Stimulated activated CD8-positive, alpha-beta memory T cell treated with anti-CD3 and anti-CD28 coated beads, Interleukin-12 subunit alpha, Interleukin-12 subunit beta, amount 100 ng/mL, for 24 hours (primary cell): ENCODE data around the gene PPP2R5D.
A peak's percentile ranks its signal among the peaks of the same experiment; 100 is the strongest.
"Not testable (repeated sequence)": the region's sequence is repeated elsewhere in the genome, so short reads cannot be mapped to it uniquely, and the experiment has no call there.

Experiments
- DNase-seq: peaks from one replicate; pipeline ENCODE4 v3.0.0-alpha.2; 2020; ENCODE audit errors: extremely low read depth

Gene PPP2R5D

GRCh38 chr6:43026365-43026764, 42.0 kb downstream of the PPP2R5D start:
- DNase-seq = no peak

GRCh38 chr6:43029120-43029519, 44.8 kb downstream of the PPP2R5D start:
- no peak for DNase-seq

- DNase-seq = no peak
These were observed 48.0 kb downstream of the PPP2R5D start for GRCh38 chr6:43032326-43032725.

GRCh38 chr6:43033496-43034189, 49.3 kb downstream of the PPP2R5D start:
- no peak for DNase-seq

GRCh38 chr6:43034190-43034525, 49.8 kb downstream of the PPP2R5D start:
- no peak for DNase-seq

- DNase-seq = no peak
These were observed 51.3 kb downstream of the PPP2R5D start for GRCh38 chr6:43035495-43036194.

- DNase-seq = no peak
These were observed 52.3 kb downstream of the PPP2R5D start for GRCh38 chr6:43036712-43037111.

GRCh38 chr6:43037197-43037596, 52.8 kb downstream of the PPP2R5D start:
- DNase-seq = no peak

- no peak for DNase-seq
These were observed 53.3 kb downstream of the PPP2R5D start for GRCh38 chr6:43037706-43038105.

- no peak for DNase-seq
These were observed 54.4 kb downstream of the PPP2R5D start for GRCh38 chr6:43038727-43039126.

- DNase-seq = no peak
These were observed 56.3 kb downstream of the PPP2R5D start for GRCh38 chr6:43040542-43041257.

- DNase-seq = not testable (repeated sequence)
These were observed 57.1 kb downstream of the PPP2R5D start for GRCh38 chr6:43041475-43041874.

GRCh38 chr6:43043310-43043709, 58.9 kb downstream of the PPP2R5D start:
- no peak for DNase-seq

GRCh38 chr6:43045371-43045930, 61.1 kb downstream of the PPP2R5D start:
- DNase-seq = no peak

- no peak for DNase-seq
These were observed 63.6 kb downstream of the PPP2R5D start for GRCh38 chr6:43047998-43048397.

GRCh38 chr6:43050981-43051380, 66.6 kb downstream of the PPP2R5D start:
- no peak for DNase-seq

- DNase-seq = no peak
These were observed 68.0 kb downstream of the PPP2R5D start for GRCh38 chr6:43052225-43052841.

GRCh38 chr6:43052842-43053544, 68.6 kb downstream of the PPP2R5D start:
- DNase-seq = no peak

- DNase-seq = peak; percentile 78
These were observed 69.3 kb downstream of the PPP2R5D start, which contains the start of gene CUL7 for GRCh38 chr6:43053545-43054205. Gene CUL7 (minus strand): TSS chr6:43053851. CDS start chr6:43052788, 1,063 bp downstream.

- no peak for DNase-seq
These were observed 70.0 kb downstream of the PPP2R5D start for GRCh38 chr6:43054206-43054943.
